ENCODE measurements around the gene CTTNBP2. TPM values are rescaled to one million over a fixed set of nuclear protein-coding genes. Genes with fewer than 3 reads are reported as not detected.

CTTNBP2 gene
- total and polyA plus RNA-seq, 10 donors = 0.68 to 15.1 (median 8.5) TPM

GRCh38 chr7:117796889-117797288 lies 76.4 kb downstream of the CTTNBP2 start:
- 60 to 84% (median 74%) methylated on average over 1 of the region's 1 CpG for WGBS, 5 donors
- no peak for DNase-seq
- H3K27ac ChIP-seq = no peak overlapping the region
- H3K4me3 ChIP-seq = no peak overlapping the region
- peaks cover 0 to 5% (median 0%) of the 10 kb centered on the region in 6 donors for H3K4me1 ChIP-seq
- TF ChIP-seq POLR2A (IDR thresholded peaks at IDR 0.05) = no peak
- TF ChIP-seq POLR2AphosphoS5 (IDR thresholded peaks at IDR 0.05) = no peak
- TF ChIP-seq CTCF (IDR thresholded peaks at IDR 0.05 in 8 of 11, conservative IDR thresholded peaks at IDR 0.05 in 3 of 11) = no peak
- intact Hi-C loops (cut with DNase I; ENCODE audit: low total_unique reads) = no loop called here
- H3K27me3 ChIP-seq (replicated peaks in 1 of 7) = no peaks in the 10 kb centered on the region
- H3K36me3 ChIP-seq = peaks cover 0 to 5% (median 0%) of the 10 kb centered on the region in 6 donors
- no peaks in the 10 kb centered on the region for H3K9me3 ChIP-seq

GRCh38 chr7:117793976-117794375 lies 79.3 kb downstream of the CTTNBP2 start:
- H3K36me3 ChIP-seq = peaks cover 0 to 15% (median 0%) of the 10 kb centered on the region in 6 donors
- H3K27ac ChIP-seq = no peak overlapping the region
- no peak overlapping the region for H3K4me3 ChIP-seq
- H3K27me3 ChIP-seq (replicated peaks in 1 of 7) = no peaks in the 10 kb centered on the region
- no peaks in the 10 kb centered on the region for H3K9me3 ChIP-seq
- intact Hi-C loops (cut with DNase I; ENCODE audit: low total_unique reads) = no loop called here
- 69 to 99% (median 92%) methylated on average over 2 of the region's 2 CpGs for WGBS, 5 donors
- no peak for TF ChIP-seq POLR2AphosphoS5 (IDR thresholded peaks at IDR 0.05)
- TF ChIP-seq CTCF (IDR thresholded peaks at IDR 0.05 in 8 of 11, conservative IDR thresholded peaks at IDR 0.05 in 3 of 11) = no peak
- no peak for TF ChIP-seq POLR2A (IDR thresholded peaks at IDR 0.05)
- DNase-seq = no peak
- H3K4me1 ChIP-seq = peaks cover 0 to 5% (median 0%) of the 10 kb centered on the region in 6 donors

GRCh38 chr7:117793521-117793920 lies 79.7 kb downstream of the CTTNBP2 start:
- no peak overlapping the region for H3K27ac ChIP-seq
- DNase-seq = no peak

More at GRCh38 chr7:117793521-117793920, 79.7 kb downstream of the CTTNBP2 start:
- WGBS, 5 donors = 94 to 100% (median 97%) methylated on average over 3 of the region's 3 CpGs
- intact Hi-C loops (cut with DNase I; ENCODE audit: low total_unique reads) = no loop called here
- Histone ChIP-seq H3K4me3 (no peak overlapping the region), H3K36me3 (peaks cover 0 to 15% (median 0%) of the 10 kb centered on the region in 6 donors), H3K9me3 (no peaks in the 10 kb centered on the region), H3K27me3 (replicated peaks in 1 of 7) (no peaks in the 10 kb centered on the region), H3K4me1 (peaks cover 0 to 5% (median 0%) of the 10 kb centered on the region in 6 donors)
- TF ChIP-seq CTCF (IDR thresholded peaks at IDR 0.05 in 8 of 11, conservative IDR thresholded peaks at IDR 0.05 in 3 of 11) (no peak), POLR2AphosphoS5 (IDR thresholded peaks at IDR 0.05) (no peak), POLR2A (IDR thresholded peaks at IDR 0.05) (no peak)

Measured in spleen (tissue), 11 donors.